CD14-positive monocyte (primary cell): ENCODE data around the gene ABCG8. TPM values are rescaled to one million over a fixed set of nuclear protein-coding genes. Genes with fewer than 3 reads are reported as not detected.

Source experiments
- DNase-seq, 3 donors: peaks; one replicate each; pipeline ENCODE4 v3.0.0-alpha.2; 2011 to 2022
- H2AFZ ChIP-seq: 2 replicates; pipeline ENCODE4 v1.6.0; 2012; ENCODE audit warnings: mild to moderate bottlenecking, low read depth, low read length, inconsistent platforms; ENCODE audit not compliant: insufficient read depth, poor library complexity, severe bottlenecking
- H3K27ac ChIP-seq, 2 donors: 1 replicate in 1 of 2; 2 replicates in 1 of 2; pipeline ENCODE4 v1.5.1; 2012 to 2013; ENCODE audit warnings: low read length in 2 of 2, control low read depth in 1 of 2, inconsistent platforms in 1 of 2, low read depth in 1 of 2, mild to moderate bottlenecking in 1 of 2
- H3K27me3 ChIP-seq, 2 donors: one replicate each; pipeline versions ENCODE4 v1.6.0 to v1.6.1; 2011 to 2013; ENCODE audit warnings: low read length in 2 of 2; ENCODE audit not compliant: control insufficient read depth in 2 of 2, insufficient read depth in 2 of 2
- H3K36me3 ChIP-seq, 2 donors: replicated peaks in 1 of 2; 1 replicate in 1 of 2; 2 replicates in 1 of 2; pipeline versions ENCODE4 v1.5.1 to v1.6.1; 2012 to 2013; ENCODE audit warnings: low read length in 2 of 2, control low read depth in 1 of 2, inconsistent platforms in 1 of 2, mild to moderate bottlenecking in 1 of 2; ENCODE audit not compliant: insufficient read depth in 2 of 2, control insufficient read depth in 1 of 2
- H3K4me1 ChIP-seq, 2 donors: 1 replicate in 1 of 2; 2 replicates in 1 of 2; pipeline versions ENCODE4 v1.5.1 to v1.6.1; 2012 to 2013; ENCODE audit warnings: low read length in 2 of 2, control low read depth in 1 of 2, inconsistent platforms in 1 of 2, mild to moderate bottlenecking in 1 of 2, moderate library complexity in 1 of 2; ENCODE audit not compliant: insufficient read depth in 2 of 2, control insufficient read depth in 1 of 2
- H3K4me2 ChIP-seq: replicated peaks from 2 replicates; pipeline ENCODE3; 2012; ENCODE audit warnings: low read length, moderate library complexity, mild to moderate bottlenecking; ENCODE audit not compliant: poor library complexity, severe bottlenecking; ENCODE audit errors: extremely low read depth
- H3K4me3 ChIP-seq, 3 experiments: fragments of 200-600 bp in 1 of 3; sonication (generic) in 1 of 3; replicated peaks in 1 of 3; 1 replicate in 2 of 3; 2 replicates in 1 of 3; pipeline ENCODE4 v1.5.1; 2011 to 2013; ENCODE audit warnings: low read length in 3 of 3, mild to moderate bottlenecking in 3 of 3, control low read depth in 2 of 3, low read depth in 2 of 3, inconsistent platforms in 1 of 3, moderate library complexity in 1 of 3
- H3K79me2 ChIP-seq: 2 replicates; pipeline ENCODE4 v1.6.0; 2012; ENCODE audit warnings: mild to moderate bottlenecking, control low read depth, inconsistent platforms, low read length, moderate library complexity; ENCODE audit not compliant: insufficient read depth
- H3K9ac ChIP-seq: 2 replicates; pipeline ENCODE4 v1.6.0; 2017; ENCODE audit warnings: low read length, mild to moderate bottlenecking; ENCODE audit not compliant: insufficient read depth, poor library complexity, severe bottlenecking
- H3K9me3 ChIP-seq, 2 donors: replicated peaks in 1 of 2; 1 replicate in 1 of 2; 2 replicates in 1 of 2; pipeline versions ENCODE4 v1.5.1 to v1.6.1; 2012 to 2013; ENCODE audit warnings: low read length in 2 of 2, control low read depth in 1 of 2; ENCODE audit not compliant: control insufficient read depth in 1 of 2, insufficient read depth in 1 of 2
- H4K20me1 ChIP-seq: 2 replicates; pipeline ENCODE4 v1.6.0; 2012; ENCODE audit warnings: mild to moderate bottlenecking, low read length, control low read depth, moderate library complexity; ENCODE audit not compliant: insufficient read depth
- H3K27ac Mint-ChIP-seq, 7 donors: one replicate each; pipeline ENCODE4 v1.8.0; 2020; ENCODE audit warnings: mild to moderate bottlenecking in 7 of 7, mixed read lengths in 7 of 7, moderate library complexity in 6 of 7, inconsistent platforms in 2 of 7
- H3K27me3 Mint-ChIP-seq, 3 donors: one replicate each; pipeline ENCODE4 v1.8.0; 2021 to 2022; ENCODE audit warnings: low read depth in 3 of 3, mild to moderate bottlenecking in 3 of 3, mixed read lengths in 3 of 3, moderate library complexity in 3 of 3, inconsistent platforms in 1 of 3
- H3K36me3 Mint-ChIP-seq, 2 donors: one replicate each; pipeline ENCODE4 v1.8.0; 2020; ENCODE audit warnings: mixed read lengths in 2 of 2, inconsistent platforms in 1 of 2, mild to moderate bottlenecking in 1 of 2
- H3K4me1 Mint-ChIP-seq: one replicate; pipeline ENCODE4 v1.8.0; 2020; ENCODE audit warnings: mild to moderate bottlenecking, mixed read lengths
- H3K4me3 Mint-ChIP-seq, 2 donors: one replicate each; pipeline ENCODE4 v1.8.0; 2020; ENCODE audit warnings: mild to moderate bottlenecking in 2 of 2, mixed read lengths in 2 of 2, moderate library complexity in 1 of 2
- H3K9me3 Mint-ChIP-seq, 7 donors: one replicate each; pipeline ENCODE4 v1.8.0; 2020 to 2022; ENCODE audit warnings: mixed read lengths in 7 of 7, mild to moderate bottlenecking in 6 of 7, moderate library complexity in 6 of 7, inconsistent platforms in 2 of 7
- CTCF ChIP-seq: fragments of 200-600 bp; IDR thresholded peaks from one replicate; pipeline ENCODE4 v1.8.0; 2022; ENCODE audit warnings: antibody characterized with exemption, mild to moderate bottlenecking
- WGBS: methylation state at CpG from one replicate; pipeline ENCODE4 v1.1.5; 2013; ENCODE audit warnings: missing lambda C conversion rate; ENCODE audit not compliant: insufficient coverage; 5-methylcytosine and 5-hydroxymethylcytosine counted together
- intact Hi-C, 2 donors: fragments of 100-400 bp; cut with micrococcal nuclease; formaldehyde crosslinking; loops; one replicate each; pipeline versions ENCODE4 v1.15.0 to v1.15.1; 2023
- polyA plus RNA-seq, 3 donors: library from polyadenylated mRNA; depleted of rRNA in 1 of 3; unstranded in 2 of 3; stranded (reverse) in 1 of 3; fragments of 300-500 nt in 2 of 3; fragments of >200 nt in 1 of 3; fragmentation: Illumina TruSeq in 2 of 3; gene quantifications; 1 replicate in 2 of 3; 2 replicates in 1 of 3; pipeline ENCODE4 v1.2.3, GENCODE V29; 2012 to 2021

ABCG8 gene
- polyA plus RNA-seq, 3 donors, result not detected

- H3K9ac ChIP-seq, result no peak overlapping the region
- intact Hi-C loops, result no loop called here
- Mint-ChIP-seq H3K4me3 (no peak overlapping the region), H3K9me3 (no peaks in the 10 kb centered on the region), H3K4me1 (no peaks in the 10 kb centered on the region), H3K36me3 (no peaks in the 10 kb centered on the region), H3K27me3 (peaks cover 7 to 24% (median 9%) of the 10 kb centered on the region in 3 donors), H3K27ac (no peak overlapping the region)
- H3K4me3 ChIP-seq, result no peak overlapping the region
- H3K27ac ChIP-seq, result no peak overlapping the region
- TF ChIP-seq CTCF, result no peak
- H3K9me3 ChIP-seq, result no peaks in the 10 kb centered on the region
- H3K4me1 ChIP-seq, result no peaks in the 10 kb centered on the region
- no peaks in the 10 kb centered on the region for H3K79me2 ChIP-seq
- 97% methylated on average over 21 of the region's 21 CpGs for WGBS
- H3K36me3 ChIP-seq, result no peaks in the 10 kb centered on the region
- no peak overlapping the region for H2AFZ ChIP-seq
- no peak for DNase-seq
- H3K27me3 ChIP-seq, result no peaks in the 10 kb centered on the region
- H3K4me2 ChIP-seq, result no peak overlapping the region
- no peaks in the 10 kb centered on the region for H4K20me1 ChIP-seq
Observed at GRCh38 chr2:43852196-43852730, 13.5 kb downstream of the ABCG8 start.

GRCh38 chr2:43853141-43854081 lies 14.6 kb downstream of the ABCG8 start:
- no peak for TF ChIP-seq CTCF
- Histone ChIP-seq H3K27me3 (no peaks in the 10 kb centered on the region), H3K36me3 (no peaks in the 10 kb centered on the region), H3K4me2 (no peak overlapping the region), H3K4me3 (no peak overlapping the region), H3K9me3 (no peaks in the 10 kb centered on the region), H3K79me2 (no peaks in the 10 kb centered on the region), H3K27ac (no peak overlapping the region), H2AFZ (no peak overlapping the region), H3K4me1 (no peaks in the 10 kb centered on the region), H3K9ac (no peak overlapping the region), H4K20me1 (no peaks in the 10 kb centered on the region)
- no peak overlapping the region for H3K4me3 Mint-ChIP-seq
- H3K27ac Mint-ChIP-seq, result no peak overlapping the region
- peaks cover 0 to 5% (median 0%) of the 10 kb centered on the region in 7 donors for H3K9me3 Mint-ChIP-seq
- no peak for DNase-seq
- no peaks in the 10 kb centered on the region for H3K4me1 Mint-ChIP-seq
- no peaks in the 10 kb centered on the region for H3K36me3 Mint-ChIP-seq
- intact Hi-C loops, result no loop called here
- H3K27me3 Mint-ChIP-seq, result peaks cover 5 to 25% (median 6%) of the 10 kb centered on the region in 3 donors
- WGBS, result 91% methylated on average over 8 of the region's 10 CpGs
